GM12878 (cell line): ENCODE data around the gene IFT52. TPM values are rescaled to one million over a fixed set of nuclear protein-coding genes. Genes with fewer than 3 reads are reported as not detected.

Experiments
- ATAC-seq: fragments of 200-7000 bp; cut with Tn5 transposase; 3 replicates; pipeline ENCODE4 v1.9.1; 2020; ENCODE audit warnings: mild to moderate bottlenecking, moderate library complexity
- BruUV-seq: library from RNA; stranded (reverse); fragments of 400-500 nt; replicated peaks from 2 replicates; lab custom pipeline; 2021; lab: Mats Ljungman, UMichigan
- CTCF ChIA-PET: fragments of 300-600 bp; sonication (Branson Sonifier 250); formaldehyde crosslinking; extraction: SDS; loops from one replicate; lab custom pipeline; 2021; ENCODE audit warnings: inconsistent platforms; lab: Yijun Ruan, JAX
- POLR2A ChIA-PET: fragments of 350-600 bp; formaldehyde crosslinking; extraction: SDS; loops from one replicate; lab custom pipeline; 2021; ENCODE audit warnings: inconsistent platforms; lab: Charles Lee
- RAD21 ChIA-PET: fragments of 300-600 bp; sonication (Branson Sonifier 250); formaldehyde crosslinking; loops from one replicate; lab custom pipeline; 2023; ENCODE audit warnings: antibody characterized with exemption; ENCODE audit not compliant: unreplicated experiment; lab: Charles Lee
- SMC1A ChIA-PET: fragments of 300-600 bp; sonication (Branson Sonifier 250); formaldehyde crosslinking; loops from one replicate; lab custom pipeline; 2023; ENCODE audit not compliant: unreplicated experiment, uncharacterized antibody; lab: Charles Lee
- DNase-seq: peaks from one replicate; pipeline ENCODE4 v3.0.0-alpha.2; 2011; ENCODE audit warnings: low read depth, low spot score
- FAIRE-seq: peaks from 3 replicates; lab custom pipeline; 2011; peaks lifted over from hg19 to GRCh38; lab: Jason Lieb, UNC
- H2AFZ ChIP-seq: 2 replicates; pipeline ENCODE4 v1.6.0; 2011; ENCODE audit warnings: low read depth, low read length, control low read depth; ENCODE audit not compliant: control insufficient read depth
- H3K27ac ChIP-seq: 2 replicates; pipeline ENCODE4 v1.5.1; 2011; ENCODE audit warnings: control low read depth; ENCODE audit not compliant: control insufficient read depth, insufficient read depth
- H3K27me3 ChIP-seq, 2 experiments: replicated peaks in 1 of 2; 2 replicates each; pipeline versions ENCODE4 v1.6.0 to v1.6.1; 2011; ENCODE audit warnings: low read length in 1 of 2; ENCODE audit not compliant: control insufficient read depth in 2 of 2, insufficient read depth in 2 of 2
- H3K36me3 ChIP-seq, 2 experiments: 2 replicates each; pipeline ENCODE4 v1.5.1; 2011; ENCODE audit warnings: low read length in 1 of 2; ENCODE audit not compliant: control insufficient read depth in 2 of 2, insufficient read depth in 2 of 2
- H3K4me1 ChIP-seq: 2 replicates; pipeline ENCODE4 v1.6.1; 2011; ENCODE audit warnings: mild to moderate bottlenecking, low read length, moderate library complexity, mixed read lengths; ENCODE audit not compliant: control insufficient read depth, insufficient read depth
- H3K4me2 ChIP-seq: 2 replicates; pipeline ENCODE4 v1.6.0; 2011; ENCODE audit warnings: control low read depth; ENCODE audit not compliant: control insufficient read depth, insufficient read depth
- H3K4me3 ChIP-seq: fragments of 200-600 bp; sonication (generic); 2 replicates; pipeline ENCODE4 v1.5.1; 2016
- H3K79me2 ChIP-seq: 2 replicates; pipeline ENCODE4 v1.6.0; 2011; ENCODE audit warnings: low read length; ENCODE audit not compliant: control insufficient read depth, insufficient read depth
- H3K9ac ChIP-seq: 2 replicates; pipeline ENCODE4 v1.8.0; 2011; ENCODE audit warnings: low read length, control low read depth, mixed read lengths; ENCODE audit not compliant: control insufficient read depth, insufficient read depth
- H3K9me3 ChIP-seq: replicated peaks from 3 replicates; pipeline ENCODE4 v1.5.1; 2011; ENCODE audit warnings: mild to moderate bottlenecking, low read length; ENCODE audit not compliant: control insufficient read depth, insufficient read depth
- H4K20me1 ChIP-seq: 2 replicates; pipeline ENCODE4 v1.6.0; 2011; ENCODE audit not compliant: control insufficient read depth, insufficient read depth
- ASH2L ChIP-seq: fragments of 300-600, 200-600 bp; sonication (generic); IDR thresholded peaks from 2 replicates; pipeline ENCODE4 v1.6.1; 2017; ENCODE audit warnings: low read depth, mild to moderate bottlenecking, borderline replicate concordance
- BRCA1 ChIP-seq: IDR thresholded peaks from 2 replicates; pipeline ENCODE4 v1.6.1; 2011; ENCODE audit warnings: low read depth, low read length, improper control_type of control experiment
- CBFB ChIP-seq: IDR thresholded peaks from 2 replicates; pipeline ENCODE4 v1.6.1; 2016; ENCODE audit warnings: antibody characterized with exemption, low read depth
- PAX8 ChIP-seq: fragments of 450-650 bp; IDR thresholded peaks from 2 replicates; pipeline ENCODE4 v1.6.1; 2017; ENCODE audit warnings: mild to moderate bottlenecking, moderate library complexity
- POLR2AphosphoS2 ChIP-seq: IDR thresholded peaks from 2 replicates; pipeline ENCODE4 v1.6.1; 2011; ENCODE audit warnings: low read depth, mild to moderate bottlenecking, low read length, improper control_type of control experiment, moderate library complexity
- TCF7 ChIP-seq: IDR thresholded peaks from 2 replicates; pipeline ENCODE4 v1.6.1; 2014; ENCODE audit warnings: antibody characterized with exemption, borderline replicate concordance
- YY1 ChIP-seq: IDR thresholded peaks from 2 replicates; pipeline ENCODE4 v1.6.1; 2011; ENCODE audit warnings: low read depth, mild to moderate bottlenecking, low read length
- ZNF274 ChIP-seq: IDR thresholded peaks from one replicate; pipeline ENCODE4 v1.8.0; 2011; ENCODE audit not compliant: insufficient read length, insufficient read depth
- ZNF622 ChIP-seq: fragments of 450-650 bp; IDR thresholded peaks from 2 replicates; pipeline ENCODE4 v1.6.1; 2017; ENCODE audit warnings: mild to moderate bottlenecking, inconsistent platforms
- WGBS: methylation state at CpG from one replicate; pipeline ENCODE4 v1.1.6; 2016; ENCODE audit warnings: low lambda C conversion rate; ENCODE audit not compliant: insufficient replicate concordance, insufficient coverage; ENCODE audit errors: missing lambda C conversion rate; 5-methylcytosine and 5-hydroxymethylcytosine counted together
- in situ Hi-C: fragments of 300-500 bp; cut with MboI; formaldehyde crosslinking; loops from 9 replicates; pipeline ENCODE4 v1.14.3; 2018; ENCODE audit warnings: mixed read lengths
- intact Hi-C: fragments of 100-400 bp; cut with micrococcal nuclease; formaldehyde crosslinking; loops from one replicate; pipeline ENCODE4 v1.14.2; 2022; ENCODE audit not compliant: unreplicated experiment
- polyA plus RNA-seq, 11 experiments: library from polyadenylated mRNA; depleted of rRNA in 4 of 11; unstranded in 6 of 11; stranded (reverse) in 5 of 11; fragments of >200 nt; fragmentation: Nextera tagmentation in 4 of 11; fragmentation: Illumina TruSeq in 1 of 11; extraction: Ambion mirVana in 4 of 11; extraction: Trizol in 1 of 11; gene quantifications; 1 replicate in 1 of 11; 2 replicates in 10 of 11; pipeline versions ENCODE4 v1.2.1 to v1.2.3, GENCODE V29; 2011 to 2016; ENCODE audit warnings: inconsistent platforms in 2 of 11, missing spikeins in 2 of 11, low read depth in 1 of 11
- total RNA-seq, 4 experiments: library from RNA; depleted of rRNA in 3 of 4; stranded (reverse); fragments of >200 nt in 3 of 4; fragmentation: Illumina TruSeq in 1 of 4; extraction: Trizol in 1 of 4; gene quantifications; 2 replicates each; pipeline versions ENCODE4 v1.2.1 to v1.2.3, GENCODE V29; 2013 to 2021
- TF ChIP-seq, protein P1 (sequence below): fragments of 450-650 bp; IDR thresholded peaks from 2 replicates; pipeline ENCODE4 v1.6.1; 2017; ENCODE audit warnings: borderline replicate concordance
- TF ChIP-seq, protein P2 (sequence below): fragments of 450-650 bp; IDR thresholded peaks from 2 replicates; pipeline ENCODE4 v1.6.1; 2017; ENCODE audit warnings: mild to moderate bottlenecking, moderate library complexity
- TF ChIP-seq, protein P3 (sequence below): fragments of 450-650 bp; IDR thresholded peaks from 2 replicates; pipeline ENCODE4 v1.6.1; 2016; ENCODE audit warnings: mild to moderate bottlenecking, moderate library complexity, borderline replicate concordance
- TF ChIP-seq, protein P4 (sequence below): fragments of 450-650 bp; conservative IDR thresholded peaks from 2 replicates; pipeline ENCODE4 v1.6.1; 2017; ENCODE audit warnings: mild to moderate bottlenecking, moderate library complexity

Gene IFT52
- total and polyA plus RNA-seq, 10 of the 15 experiments (the other 5 are each of a cell fraction or from before 2014, with no cell fraction given), result 18.1 to 30.5 (median 26.0) TPM

DNA sequence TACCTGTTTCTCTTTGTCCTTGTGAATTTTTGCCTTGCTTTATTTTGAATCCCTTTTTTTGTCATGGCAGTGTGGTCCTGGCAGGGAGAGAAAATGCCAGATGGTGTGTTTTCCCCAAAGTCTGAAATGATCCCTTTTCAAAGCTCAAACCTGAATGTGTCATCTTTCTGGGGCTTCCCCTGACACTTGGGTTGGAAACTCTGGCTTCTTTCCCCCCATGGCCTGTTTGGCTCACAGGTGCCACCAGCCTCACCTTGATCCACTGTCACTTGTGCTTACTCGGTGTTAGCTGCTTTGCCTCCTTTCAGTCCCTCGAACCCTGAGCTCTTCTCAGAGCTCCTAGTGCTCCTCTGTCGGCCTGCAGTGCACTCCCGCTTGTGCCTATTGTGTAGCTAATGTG lies 98.4 kb downstream of the IFT52 start:
- no peak overlapping the region for H3K9ac ChIP-seq
- ChIA-PET POLR2A (interaction anchor here (1.6 kb wide), 1 partner anchor 8 kb away, joined by 5 read pairs; no protein-coding TSS in a partner anchor), RAD21 (interaction anchor here (0.9 to 1.5 kb wide), 2 partner anchors 99 to 152 kb away, joined by 3 to 4 read pairs; partner anchors contain the start of gene IFT52), CTCF (interaction anchor here (0.8 to 3.1 kb wide), 5 partner anchors 8 to 239 kb away, joined by 3 to 27 read pairs (median 4); no protein-coding TSS in a partner anchor), SMC1A (interaction anchor here (0.6 to 6.5 kb wide), 4 partner anchors 61 to 311 kb away, joined by 3 to 70 read pairs (median 4); no protein-coding TSS in a partner anchor)
- H3K79me2 ChIP-seq, result no peaks in the 10 kb centered on the region
- 99% methylated on average over 4 of the region's 4 CpGs for WGBS
- H3K9me3 ChIP-seq, result no peaks in the 10 kb centered on the region
- no peak for ATAC-seq
- no TSS peak for BruUV-seq
- no peak overlapping the region for H3K4me3 ChIP-seq
- H3K4me2 ChIP-seq, result no peak overlapping the region
- TF ChIP-seq POLR2AphosphoS2 (no peak), PAX8 (no peak), ZNF622 (no peak), YY1 (no peak), CBFB (no peak), BRCA1 (no peak), ZNF274 (no peak), ASH2L (no peak), TCF7 (no peak)
- TF ChIP-seq, protein P1, sequence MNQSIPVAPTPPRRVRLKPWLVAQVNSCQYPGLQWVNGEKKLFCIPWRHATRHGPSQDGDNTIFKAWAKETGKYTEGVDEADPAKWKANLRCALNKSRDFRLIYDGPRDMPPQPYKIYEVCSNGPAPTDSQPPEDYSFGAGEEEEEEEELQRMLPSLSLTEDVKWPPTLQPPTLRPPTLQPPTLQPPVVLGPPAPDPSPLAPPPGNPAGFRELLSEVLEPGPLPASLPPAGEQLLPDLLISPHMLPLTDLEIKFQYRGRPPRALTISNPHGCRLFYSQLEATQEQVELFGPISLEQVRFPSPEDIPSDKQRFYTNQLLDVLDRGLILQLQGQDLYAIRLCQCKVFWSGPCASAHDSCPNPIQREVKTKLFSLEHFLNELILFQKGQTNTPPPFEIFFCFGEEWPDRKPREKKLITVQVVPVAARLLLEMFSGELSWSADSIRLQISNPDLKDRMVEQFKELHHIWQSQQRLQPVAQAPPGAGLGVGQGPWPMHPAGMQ, result no peak
- TF ChIP-seq, protein P2, sequence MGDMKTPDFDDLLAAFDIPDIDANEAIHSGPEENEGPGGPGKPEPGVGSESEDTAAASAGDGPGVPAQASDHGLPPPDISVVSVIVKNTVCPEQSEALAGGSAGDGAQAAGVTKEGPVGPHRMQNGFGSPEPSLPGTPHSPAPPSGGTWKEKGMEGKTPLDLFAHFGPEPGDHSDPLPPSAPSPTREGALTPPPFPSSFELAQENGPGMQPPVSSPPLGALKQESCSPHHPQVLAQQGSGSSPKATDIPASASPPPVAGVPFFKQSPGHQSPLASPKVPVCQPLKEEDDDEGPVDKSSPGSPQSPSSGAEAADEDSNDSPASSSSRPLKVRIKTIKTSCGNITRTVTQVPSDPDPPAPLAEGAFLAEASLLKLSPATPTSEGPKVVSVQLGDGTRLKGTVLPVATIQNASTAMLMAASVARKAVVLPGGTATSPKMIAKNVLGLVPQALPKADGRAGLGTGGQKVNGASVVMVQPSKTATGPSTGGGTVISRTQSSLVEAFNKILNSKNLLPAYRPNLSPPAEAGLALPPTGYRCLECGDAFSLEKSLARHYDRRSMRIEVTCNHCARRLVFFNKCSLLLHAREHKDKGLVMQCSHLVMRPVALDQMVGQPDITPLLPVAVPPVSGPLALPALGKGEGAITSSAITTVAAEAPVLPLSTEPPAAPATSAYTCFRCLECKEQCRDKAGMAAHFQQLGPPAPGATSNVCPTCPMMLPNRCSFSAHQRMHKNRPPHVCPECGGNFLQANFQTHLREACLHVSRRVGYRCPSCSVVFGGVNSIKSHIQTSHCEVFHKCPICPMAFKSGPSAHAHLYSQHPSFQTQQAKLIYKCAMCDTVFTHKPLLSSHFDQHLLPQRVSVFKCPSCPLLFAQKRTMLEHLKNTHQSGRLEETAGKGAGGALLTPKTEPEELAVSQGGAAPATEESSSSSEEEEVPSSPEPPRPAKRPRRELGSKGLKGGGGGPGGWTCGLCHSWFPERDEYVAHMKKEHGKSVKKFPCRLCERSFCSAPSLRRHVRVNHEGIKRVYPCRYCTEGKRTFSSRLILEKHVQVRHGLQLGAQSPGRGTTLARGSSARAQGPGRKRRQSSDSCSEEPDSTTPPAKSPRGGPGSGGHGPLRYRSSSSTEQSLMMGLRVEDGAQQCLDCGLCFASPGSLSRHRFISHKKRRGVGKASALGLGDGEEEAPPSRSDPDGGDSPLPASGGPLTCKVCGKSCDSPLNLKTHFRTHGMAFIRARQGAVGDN, result no peak
- TF ChIP-seq, protein P3, sequence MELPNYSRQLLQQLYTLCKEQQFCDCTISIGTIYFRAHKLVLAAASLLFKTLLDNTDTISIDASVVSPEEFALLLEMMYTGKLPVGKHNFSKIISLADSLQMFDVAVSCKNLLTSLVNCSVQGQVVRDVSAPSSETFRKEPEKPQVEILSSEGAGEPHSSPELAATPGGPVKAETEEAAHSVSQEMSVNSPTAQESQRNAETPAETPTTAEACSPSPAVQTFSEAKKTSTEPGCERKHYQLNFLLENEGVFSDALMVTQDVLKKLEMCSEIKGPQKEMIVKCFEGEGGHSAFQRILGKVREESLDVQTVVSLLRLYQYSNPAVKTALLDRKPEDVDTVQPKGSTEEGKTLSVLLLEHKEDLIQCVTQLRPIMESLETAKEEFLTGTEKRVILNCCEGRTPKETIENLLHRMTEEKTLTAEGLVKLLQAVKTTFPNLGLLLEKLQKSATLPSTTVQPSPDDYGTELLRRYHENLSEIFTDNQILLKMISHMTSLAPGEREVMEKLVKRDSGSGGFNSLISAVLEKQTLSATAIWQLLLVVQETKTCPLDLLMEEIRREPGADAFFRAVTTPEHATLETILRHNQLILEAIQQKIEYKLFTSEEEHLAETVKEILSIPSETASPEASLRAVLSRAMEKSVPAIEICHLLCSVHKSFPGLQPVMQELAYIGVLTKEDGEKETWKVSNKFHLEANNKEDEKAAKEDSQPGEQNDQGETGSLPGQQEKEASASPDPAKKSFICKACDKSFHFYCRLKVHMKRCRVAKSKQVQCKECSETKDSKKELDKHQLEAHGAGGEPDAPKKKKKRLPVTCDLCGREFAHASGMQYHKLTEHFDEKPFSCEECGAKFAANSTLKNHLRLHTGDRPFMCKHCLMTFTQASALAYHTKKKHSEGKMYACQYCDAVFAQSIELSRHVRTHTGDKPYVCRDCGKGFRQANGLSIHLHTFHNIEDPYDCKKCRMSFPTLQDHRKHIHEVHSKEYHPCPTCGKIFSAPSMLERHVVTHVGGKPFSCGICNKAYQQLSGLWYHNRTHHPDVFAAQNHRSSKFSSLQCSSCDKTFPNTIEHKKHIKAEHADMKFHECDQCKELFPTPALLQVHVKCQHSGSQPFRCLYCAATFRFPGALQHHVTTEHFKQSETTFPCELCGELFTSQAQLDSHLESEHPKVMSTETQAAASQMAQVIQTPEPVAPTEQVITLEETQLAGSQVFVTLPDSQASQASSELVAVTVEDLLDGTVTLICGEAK, result no peak
- TF ChIP-seq, protein P4, sequence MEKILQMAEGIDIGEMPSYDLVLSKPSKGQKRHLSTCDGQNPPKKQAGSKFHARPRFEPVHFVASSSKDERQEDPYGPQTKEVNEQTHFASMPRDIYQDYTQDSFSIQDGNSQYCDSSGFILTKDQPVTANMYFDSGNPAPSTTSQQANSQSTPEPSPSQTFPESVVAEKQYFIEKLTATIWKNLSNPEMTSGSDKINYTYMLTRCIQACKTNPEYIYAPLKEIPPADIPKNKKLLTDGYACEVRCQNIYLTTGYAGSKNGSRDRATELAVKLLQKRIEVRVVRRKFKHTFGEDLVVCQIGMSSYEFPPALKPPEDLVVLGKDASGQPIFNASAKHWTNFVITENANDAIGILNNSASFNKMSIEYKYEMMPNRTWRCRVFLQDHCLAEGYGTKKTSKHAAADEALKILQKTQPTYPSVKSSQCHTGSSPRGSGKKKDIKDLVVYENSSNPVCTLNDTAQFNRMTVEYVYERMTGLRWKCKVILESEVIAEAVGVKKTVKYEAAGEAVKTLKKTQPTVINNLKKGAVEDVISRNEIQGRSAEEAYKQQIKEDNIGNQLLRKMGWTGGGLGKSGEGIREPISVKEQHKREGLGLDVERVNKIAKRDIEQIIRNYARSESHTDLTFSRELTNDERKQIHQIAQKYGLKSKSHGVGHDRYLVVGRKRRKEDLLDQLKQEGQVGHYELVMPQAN, result no peak
- no peaks in the 10 kb centered on the region for H4K20me1 ChIP-seq
- no peaks in the 10 kb centered on the region for H3K27me3 ChIP-seq
- no peak for FAIRE-seq
- intact Hi-C loops, result no loop called here
- H3K27ac ChIP-seq, result no peak overlapping the region
- in situ Hi-C loops, result loop anchor here (5.0 kb wide), 1 partner anchor 237 kb away; no protein-coding TSS in a partner anchor
- no peak for DNase-seq
- no peak overlapping the region for H2AFZ ChIP-seq
- H3K36me3 ChIP-seq, result peaks cover 8 to 14% of the 10 kb centered on the region in 2 experiments; a peak in 3 of 4 replicates
- H3K4me1 ChIP-seq, result no peaks in the 10 kb centered on the region
